AG04449 (cell line): ENCODE results near the gene BEAN1.

Experiments
- CTCF ChIA-PET: fragments of 350-600 bp; formaldehyde crosslinking; extraction: SDS; loops from one replicate; lab custom pipeline; 2021; ENCODE audit warnings: antibody characterized with exemption; lab: Yijun Ruan, JAX
- POLR2A ChIA-PET: fragments of 400-600, 350-600 bp; formaldehyde crosslinking; extraction: SDS; loops from one replicate; lab custom pipeline; 2020; ENCODE audit warnings: antibody characterized with exemption, inconsistent platforms; lab: Yijun Ruan, JAX
- DNase-seq: peaks from one replicate; pipeline ENCODE4 v3.0.0-alpha.2; 2010; ENCODE audit warnings: low read depth, low spot score
- H3K4me3 ChIP-seq: 2 replicates; pipeline ENCODE4 v1.5.1; 2011; ENCODE audit warnings: low read depth, mild to moderate bottlenecking, control low read depth, low read length
- TF ChIP-seq, protein P1 (sequence below): IDR thresholded peaks from one replicate; pipeline ENCODE4 v1.5.1; 2011; ENCODE audit warnings: mild to moderate bottlenecking, moderate library complexity, low read length, control low read depth, inconsistent platforms; ENCODE audit not compliant: insufficient read depth; ENCODE audit errors: missing control alignments

The BEAN1 gene

DNA sequence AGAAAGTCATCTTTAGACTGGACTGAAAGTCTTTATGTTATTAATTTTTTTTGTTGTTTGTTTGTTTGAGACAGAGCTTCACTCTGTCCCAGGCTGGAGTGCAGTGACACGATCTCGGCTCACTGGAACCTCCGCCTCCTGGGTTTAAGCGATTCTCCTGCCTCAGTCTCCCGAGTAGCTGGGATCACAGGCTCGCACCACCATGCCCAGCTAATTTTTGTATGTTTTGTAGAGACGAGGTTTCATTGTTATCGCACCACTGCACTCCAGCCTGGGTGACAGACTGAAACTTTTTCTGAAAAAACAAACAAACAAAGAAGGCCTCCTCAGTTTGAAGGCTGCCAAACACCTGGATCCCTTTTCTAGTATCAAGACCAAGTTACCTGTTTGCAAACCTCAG lies 4.7 kb downstream of the BEAN1 start:
- CTCF ChIA-PET: interaction anchor here (1.8 kb wide), 1 partner anchor 74 kb away, joined by 5 read pairs; no protein-coding TSS in a partner anchor

DNA sequence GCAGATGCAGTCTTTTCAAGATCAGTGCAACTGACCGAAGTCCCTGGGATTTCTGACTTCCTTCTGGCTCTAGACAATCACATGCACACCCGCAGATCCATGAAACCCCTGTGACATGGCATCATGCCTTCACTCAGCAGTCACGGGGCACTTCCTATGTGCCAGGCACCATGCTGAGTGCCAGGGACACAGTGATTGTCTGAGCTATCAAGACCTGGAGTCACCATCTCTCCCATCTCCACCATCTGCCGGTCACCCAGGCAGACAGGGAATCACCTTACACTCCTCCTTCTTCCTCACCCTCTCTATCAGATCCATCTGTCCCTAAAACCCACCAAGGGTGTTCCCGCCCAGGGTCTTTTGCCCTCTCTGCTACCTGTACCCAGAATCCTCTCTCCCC lies 5.3 kb downstream of the BEAN1 start:
- DNase-seq: no peak
- ChIA-PET CTCF (interaction anchor here (1.8 kb wide), 1 partner anchor 75 kb away, joined by 5 read pairs; no protein-coding TSS in a partner anchor), POLR2A (no interaction called here)
- no peak overlapping the region for H3K4me3 ChIP-seq
- TF ChIP-seq, protein P1, sequence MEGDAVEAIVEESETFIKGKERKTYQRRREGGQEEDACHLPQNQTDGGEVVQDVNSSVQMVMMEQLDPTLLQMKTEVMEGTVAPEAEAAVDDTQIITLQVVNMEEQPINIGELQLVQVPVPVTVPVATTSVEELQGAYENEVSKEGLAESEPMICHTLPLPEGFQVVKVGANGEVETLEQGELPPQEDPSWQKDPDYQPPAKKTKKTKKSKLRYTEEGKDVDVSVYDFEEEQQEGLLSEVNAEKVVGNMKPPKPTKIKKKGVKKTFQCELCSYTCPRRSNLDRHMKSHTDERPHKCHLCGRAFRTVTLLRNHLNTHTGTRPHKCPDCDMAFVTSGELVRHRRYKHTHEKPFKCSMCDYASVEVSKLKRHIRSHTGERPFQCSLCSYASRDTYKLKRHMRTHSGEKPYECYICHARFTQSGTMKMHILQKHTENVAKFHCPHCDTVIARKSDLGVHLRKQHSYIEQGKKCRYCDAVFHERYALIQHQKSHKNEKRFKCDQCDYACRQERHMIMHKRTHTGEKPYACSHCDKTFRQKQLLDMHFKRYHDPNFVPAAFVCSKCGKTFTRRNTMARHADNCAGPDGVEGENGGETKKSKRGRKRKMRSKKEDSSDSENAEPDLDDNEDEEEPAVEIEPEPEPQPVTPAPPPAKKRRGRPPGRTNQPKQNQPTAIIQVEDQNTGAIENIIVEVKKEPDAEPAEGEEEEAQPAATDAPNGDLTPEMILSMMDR: no peak

More for the DNA sequence above, 4.7 kb downstream of the BEAN1 start:
- POLR2A ChIA-PET: no interaction called here
- DNase-seq: no peak
- TF ChIP-seq, protein P1: no peak
- H3K4me3 ChIP-seq: no peak overlapping the region

DNA sequence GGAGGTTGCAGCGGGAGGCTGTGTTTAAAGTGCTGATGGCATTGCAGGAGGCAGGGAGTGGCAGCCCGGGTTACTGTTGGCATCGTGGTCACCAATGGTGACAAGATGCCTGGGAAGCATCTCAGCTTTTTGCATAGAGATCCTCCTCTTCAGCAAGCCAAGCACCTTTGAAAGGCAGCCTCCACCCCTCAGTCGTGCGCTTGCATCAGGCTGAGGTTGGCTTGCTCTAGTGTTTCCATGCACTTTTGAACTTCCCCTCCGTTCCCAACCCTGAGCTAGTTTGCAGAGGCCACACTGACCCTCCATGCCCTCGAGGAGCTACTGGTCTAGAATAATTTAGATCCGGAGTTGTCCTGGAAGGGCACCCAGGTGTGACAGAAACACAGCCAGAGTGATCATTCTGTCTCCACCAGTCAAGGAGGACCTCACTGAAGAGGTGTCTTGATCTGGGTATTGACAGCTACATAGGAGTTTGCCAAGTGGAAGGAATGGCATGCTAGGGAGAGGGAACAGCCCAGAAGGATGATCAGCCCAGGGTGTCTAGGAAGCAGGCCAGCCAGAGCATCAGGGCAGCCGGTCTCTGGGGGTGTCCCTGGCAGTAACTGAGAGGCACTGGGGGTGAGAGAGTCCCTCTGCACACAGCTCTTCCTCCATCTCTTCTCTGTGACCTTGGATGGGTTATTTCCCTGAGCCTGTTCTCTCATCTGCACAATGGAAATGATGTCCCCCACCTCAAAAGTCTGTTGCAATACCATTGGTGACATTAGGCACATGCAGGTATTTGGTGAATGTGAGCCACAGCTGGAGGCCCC lies 7.7 kb downstream of the BEAN1 start:
- POLR2A ChIA-PET: no interaction called here
- CTCF ChIA-PET: no interaction called here
- TF ChIP-seq, protein P1: no peak

DNA sequence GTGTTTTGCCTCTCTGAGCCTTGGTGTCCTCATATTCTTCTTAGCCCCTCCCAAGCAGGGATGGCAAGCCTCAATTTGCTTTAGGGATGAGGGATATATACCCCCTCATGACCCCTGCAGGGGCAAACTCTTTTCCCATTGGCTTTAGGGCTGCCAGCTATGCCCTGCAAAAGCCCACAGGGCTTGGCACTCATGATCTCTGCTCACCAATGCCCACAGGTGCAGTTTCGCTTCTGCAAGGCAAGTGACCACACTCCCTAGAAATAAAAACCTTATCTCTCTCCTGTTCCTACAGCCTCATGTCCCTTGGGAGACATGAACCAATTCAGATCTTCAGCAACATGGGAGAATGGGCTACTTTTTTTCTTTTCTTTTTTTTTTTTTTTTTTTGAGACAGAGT lies 8.8 kb downstream of the BEAN1 start:
- H3K4me3 ChIP-seq: no peak overlapping the region
- ChIA-PET CTCF (no interaction called here), POLR2A (no interaction called here)
- DNase-seq: no peak
- TF ChIP-seq, protein P1: no peak

More for the DNA sequence above, 7.7 kb downstream of the BEAN1 start:
- H3K4me3 ChIP-seq: no peak overlapping the region
- DNase-seq: no peak

DNA sequence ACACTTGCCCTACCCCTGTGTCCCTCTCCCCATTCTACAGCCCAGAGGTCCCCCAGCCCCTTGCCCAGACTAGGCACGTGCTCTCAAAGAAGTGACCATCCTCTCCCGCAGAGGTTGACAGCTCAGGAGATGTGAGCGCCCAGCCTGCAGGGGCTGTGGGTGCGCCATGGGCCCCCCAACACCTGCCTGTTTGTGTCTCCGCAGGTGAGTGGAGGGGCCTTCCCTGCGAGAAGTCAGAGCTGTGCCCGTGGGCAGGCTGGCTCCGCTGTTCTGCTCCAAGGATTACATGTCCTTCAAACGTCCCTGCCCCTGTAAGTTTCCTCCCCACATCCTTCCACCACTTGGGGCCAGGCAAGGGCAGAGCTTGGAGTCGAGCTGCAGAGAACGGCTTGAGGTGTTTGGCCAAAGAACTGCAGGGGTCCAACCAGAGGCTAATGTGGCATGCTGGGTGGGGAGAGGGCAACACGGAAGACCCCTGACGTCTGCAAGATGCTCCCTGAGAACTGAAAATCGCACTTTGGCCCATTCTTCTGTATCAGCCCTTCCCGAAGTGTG lies 10.4 kb downstream of the BEAN1 start:
- ChIA-PET POLR2A (no interaction called here), CTCF (no interaction called here)
- DNase-seq: no peak
- TF ChIP-seq, protein P1: no peak
- no peak overlapping the region for H3K4me3 ChIP-seq

DNA sequence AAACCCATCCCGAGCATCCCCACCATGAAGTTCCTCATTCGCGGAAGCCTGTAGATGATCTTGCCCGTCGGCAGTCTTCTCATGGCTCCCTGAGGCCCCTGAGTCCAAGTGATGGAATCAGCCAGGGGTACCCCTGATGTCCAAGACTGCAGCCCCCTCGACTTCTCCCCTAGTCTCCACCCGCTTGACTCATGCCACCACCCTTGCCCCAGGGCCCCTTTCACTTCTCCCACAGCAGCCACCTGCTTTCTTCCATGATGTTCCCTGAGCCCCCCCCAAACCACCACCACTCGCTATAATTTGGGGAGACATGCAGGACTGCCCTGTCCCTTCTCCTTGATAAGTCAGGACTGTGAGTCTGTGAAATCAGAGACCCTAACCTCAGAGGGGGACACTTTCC lies 11.4 kb downstream of the BEAN1 start:
- POLR2A ChIA-PET: no interaction called here
- TF ChIP-seq, protein P1: no peak
- CTCF ChIA-PET: no interaction called here

More for the DNA sequence above, 11.4 kb downstream of the BEAN1 start:
- H3K4me3 ChIP-seq: no peak overlapping the region
- DNase-seq: no peak
